T-helper 1 cell treated with Interleukin-12 subunit alpha and Interleukin-12 subunit beta and Interleukin-4 antibody, amounts not matched to agents 30 μg/mL and 1 μg/mL, for 36 hours (primary cell): ENCODE results near the gene AMOTL1.

Source experiments
- H3K27ac Mint-ChIP-seq: one replicate; pipeline ENCODE4 v1.8.0; 2021; ENCODE audit warnings: mild to moderate bottlenecking, mixed read lengths
- H3K27me3 Mint-ChIP-seq: one replicate; pipeline ENCODE4 v1.8.0; 2021; ENCODE audit warnings: low read depth, mixed read lengths
- H3K36me3 Mint-ChIP-seq: one replicate; pipeline ENCODE4 v1.8.0; 2021; ENCODE audit warnings: low read depth, mixed read lengths
- H3K4me1 Mint-ChIP-seq: one replicate; pipeline ENCODE4 v1.8.0; 2021; ENCODE audit warnings: low read depth, mixed read lengths
- H3K4me3 Mint-ChIP-seq: one replicate; pipeline ENCODE4 v1.8.0; 2021; ENCODE audit warnings: mild to moderate bottlenecking, moderate library complexity, mixed read lengths
- H3K9me3 Mint-ChIP-seq: one replicate; pipeline ENCODE4 v1.8.0; 2021; ENCODE audit warnings: mixed read lengths

Gene AMOTL1

DNA sequence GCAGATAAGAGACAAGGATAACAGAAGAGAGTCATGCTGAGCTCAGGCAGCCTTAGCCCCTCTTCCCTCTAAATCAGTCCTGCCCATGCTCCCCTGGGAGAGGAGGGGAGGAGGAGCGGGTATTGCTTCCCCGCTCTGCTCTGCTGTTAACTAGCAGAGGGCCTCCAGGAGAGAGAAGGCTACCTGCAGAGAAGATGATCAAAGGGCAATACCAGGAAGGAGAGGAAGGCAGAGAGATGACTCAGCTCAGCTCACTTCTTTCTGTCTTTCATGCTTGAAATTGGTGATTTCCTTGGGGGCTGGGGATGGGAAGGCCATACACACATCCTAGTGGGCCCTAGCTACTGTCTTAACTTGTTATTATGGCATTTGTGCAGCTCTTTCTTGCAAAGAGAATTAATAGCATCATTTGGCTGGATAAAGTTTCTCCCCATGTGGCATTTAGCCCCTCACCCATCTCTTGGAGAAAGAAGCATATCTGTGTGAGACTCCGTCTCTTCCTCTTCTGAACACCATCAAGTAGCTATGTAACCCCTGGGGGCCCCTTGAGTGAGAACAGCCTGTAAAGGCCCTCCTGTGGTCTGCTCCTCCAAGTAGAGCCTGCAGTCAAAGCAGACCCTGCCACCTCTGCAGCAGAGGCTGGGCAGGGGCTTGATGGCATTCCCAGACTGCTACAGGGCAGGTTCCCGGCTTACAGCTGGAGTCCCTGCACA is 33.4 kb upstream of the AMOTL1 start:
- H3K4me3 Mint-ChIP-seq, result no peak overlapping the region

DNA sequence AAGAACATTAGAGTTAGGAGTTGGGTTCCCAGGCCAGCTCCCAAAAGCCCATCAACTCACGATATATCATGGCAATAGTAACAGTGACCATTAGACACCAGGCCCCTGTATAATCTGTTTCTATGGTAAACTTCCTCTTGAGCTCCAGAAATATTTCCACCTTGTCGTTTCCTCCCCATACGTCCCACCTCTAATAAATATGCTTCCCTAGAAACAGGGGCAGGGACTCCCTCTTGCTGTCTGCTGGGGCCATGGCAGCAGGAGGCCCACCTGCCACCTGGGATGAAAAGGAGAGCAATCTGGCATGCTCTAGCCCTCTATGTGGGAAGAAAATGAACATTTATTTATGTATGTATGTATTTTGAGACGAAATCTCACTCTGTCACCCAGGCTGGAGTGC is 32.2 kb upstream of the AMOTL1 start:
- H3K4me1 Mint-ChIP-seq, result peaks cover 14% of the 10 kb centered on the region
- no peak overlapping the region for H3K4me3 Mint-ChIP-seq
- no peaks in the 10 kb centered on the region for H3K9me3 Mint-ChIP-seq
- H3K27me3 Mint-ChIP-seq, result peaks cover 3% of the 10 kb centered on the region
- no peaks in the 10 kb centered on the region for H3K36me3 Mint-ChIP-seq
- H3K27ac Mint-ChIP-seq, result no peak overlapping the region

More for the DNA sequence above, 33.4 kb upstream of the AMOTL1 start:
- peaks cover 4% of the 10 kb centered on the region for H3K27me3 Mint-ChIP-seq
- no peak overlapping the region for H3K27ac Mint-ChIP-seq
- H3K9me3 Mint-ChIP-seq, result no peaks in the 10 kb centered on the region
- H3K36me3 Mint-ChIP-seq, result no peaks in the 10 kb centered on the region
- peaks cover 12% of the 10 kb centered on the region for H3K4me1 Mint-ChIP-seq

DNA sequence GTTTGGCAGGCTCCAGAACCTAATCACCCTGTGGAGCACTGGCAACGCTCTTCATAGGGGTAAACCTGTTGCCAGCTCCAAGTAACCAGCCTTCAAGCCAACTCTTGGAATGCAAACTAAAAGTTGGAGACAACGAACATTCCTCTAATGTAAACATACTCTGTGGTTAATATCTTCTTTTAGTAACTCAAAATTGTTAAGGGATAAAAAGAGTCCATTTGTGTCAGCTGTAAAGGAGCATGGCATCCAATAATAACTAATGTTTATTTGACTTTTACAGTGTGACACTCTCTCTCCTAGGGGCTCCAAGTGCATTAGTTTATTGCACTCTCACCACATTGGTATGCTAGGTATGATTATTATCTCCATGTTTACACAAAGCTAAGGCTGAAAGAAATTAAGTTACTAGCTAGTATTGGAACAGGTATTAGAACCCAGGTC is 31.0 kb upstream of the AMOTL1 start:
- peaks cover 25% of the 10 kb centered on the region for H3K4me1 Mint-ChIP-seq
- peaks cover 16% of the 10 kb centered on the region for H3K27me3 Mint-ChIP-seq
- H3K9me3 Mint-ChIP-seq, result no peaks in the 10 kb centered on the region
- no peak overlapping the region for H3K27ac Mint-ChIP-seq
- no peak overlapping the region for H3K4me3 Mint-ChIP-seq
- no peaks in the 10 kb centered on the region for H3K36me3 Mint-ChIP-seq

DNA sequence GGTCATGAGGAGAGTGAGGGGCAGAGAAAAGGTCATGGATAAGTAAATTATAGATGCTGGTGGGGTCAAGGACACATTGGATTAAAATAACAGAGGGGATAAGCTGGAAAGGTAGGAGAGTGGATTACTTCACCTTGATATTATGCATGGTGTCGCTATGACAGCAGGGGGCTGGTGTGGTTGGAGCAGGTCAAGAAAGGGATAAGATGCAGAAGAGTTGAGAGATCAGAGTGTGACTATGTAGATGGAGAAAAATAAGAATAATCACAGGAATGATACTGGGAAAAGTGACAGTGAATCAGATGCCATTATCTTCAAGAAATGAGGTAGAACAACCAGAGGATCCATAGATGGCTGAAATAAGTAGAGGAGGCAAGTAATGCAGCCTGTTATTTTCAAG is 29.4 kb upstream of the AMOTL1 start:
- H3K4me1 Mint-ChIP-seq, result peaks cover 21% of the 10 kb centered on the region
- H3K4me3 Mint-ChIP-seq, result no peak overlapping the region
- no peaks in the 10 kb centered on the region for H3K9me3 Mint-ChIP-seq
- H3K27ac Mint-ChIP-seq, result no peak overlapping the region
- H3K36me3 Mint-ChIP-seq, result no peaks in the 10 kb centered on the region
- peaks cover 29% of the 10 kb centered on the region for H3K27me3 Mint-ChIP-seq

DNA sequence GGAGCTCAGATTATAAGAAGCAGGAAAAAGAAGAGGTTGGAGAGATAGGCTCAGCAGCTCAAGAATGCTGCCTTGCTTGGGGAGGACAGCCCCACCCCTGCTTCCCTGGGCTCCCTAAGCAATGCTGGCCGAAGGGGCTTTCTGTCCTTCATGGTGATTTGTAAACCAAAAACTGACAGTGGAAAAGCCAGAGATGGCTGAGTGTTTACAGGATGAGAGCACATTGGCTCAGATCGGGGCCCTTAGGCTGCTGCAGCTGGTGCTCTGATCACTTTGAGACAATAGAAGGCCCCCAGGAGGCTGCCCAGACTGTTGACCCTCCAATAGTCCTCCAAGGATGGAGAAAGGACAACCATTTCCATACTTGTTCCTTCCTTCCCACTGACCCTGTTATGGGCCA is 28.8 kb upstream of the AMOTL1 start:
- no peak overlapping the region for H3K27ac Mint-ChIP-seq
- no peak overlapping the region for H3K4me3 Mint-ChIP-seq
- H3K27me3 Mint-ChIP-seq, result peaks cover 33% of the 10 kb centered on the region
- H3K4me1 Mint-ChIP-seq, result peaks cover 19% of the 10 kb centered on the region
- no peaks in the 10 kb centered on the region for H3K9me3 Mint-ChIP-seq
- no peaks in the 10 kb centered on the region for H3K36me3 Mint-ChIP-seq

DNA sequence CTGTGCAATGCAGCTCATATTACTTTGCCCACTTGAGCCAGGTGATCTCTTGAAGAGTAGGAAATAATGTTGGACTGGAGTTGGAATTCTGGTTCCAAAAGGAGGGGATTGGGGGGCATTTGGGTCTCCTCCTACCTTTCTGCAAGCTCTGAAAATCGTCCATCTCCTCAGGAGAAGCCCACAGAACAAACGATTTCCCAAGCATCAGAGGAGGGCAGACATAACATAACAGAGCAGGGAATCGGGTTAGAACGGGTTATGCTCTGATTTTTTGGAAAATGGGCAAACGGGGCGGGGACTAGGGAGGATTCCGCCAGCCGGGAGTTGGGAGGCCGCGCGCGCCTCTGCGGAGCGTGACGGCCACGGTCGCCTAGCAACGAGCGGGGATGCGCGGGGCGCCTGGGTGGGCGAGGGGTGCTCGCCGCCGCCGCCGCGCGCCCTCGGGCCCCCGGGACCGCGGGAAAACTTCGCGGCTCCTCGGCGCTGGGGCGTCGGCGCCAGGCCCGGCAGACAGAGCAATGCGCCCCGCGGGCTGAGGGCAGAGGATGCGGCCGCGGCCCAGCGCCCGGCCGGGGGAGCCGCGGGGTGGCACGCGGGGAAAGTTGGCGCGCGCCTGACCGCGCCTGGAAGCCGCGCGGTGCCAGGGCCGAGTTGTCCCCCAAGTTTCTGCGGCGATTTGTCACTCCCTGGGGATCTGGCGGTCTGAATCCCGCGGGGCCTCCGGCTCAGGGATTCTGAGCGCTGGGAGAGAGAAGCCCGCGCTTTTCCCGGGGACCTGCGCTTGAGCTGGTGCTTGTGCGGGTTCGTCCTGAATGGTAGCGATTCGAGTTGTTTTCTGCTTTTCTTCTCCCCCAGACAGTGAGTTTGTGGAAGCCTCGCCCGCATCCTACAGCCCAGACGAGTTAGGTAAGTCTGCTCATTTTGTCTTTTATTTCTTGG is 27.8 kb upstream of the AMOTL1 start:
- peaks cover 34% of the 10 kb centered on the region for H3K27me3 Mint-ChIP-seq
- peaks cover 13% of the 10 kb centered on the region for H3K4me1 Mint-ChIP-seq
- H3K36me3 Mint-ChIP-seq, result no peaks in the 10 kb centered on the region

DNA sequence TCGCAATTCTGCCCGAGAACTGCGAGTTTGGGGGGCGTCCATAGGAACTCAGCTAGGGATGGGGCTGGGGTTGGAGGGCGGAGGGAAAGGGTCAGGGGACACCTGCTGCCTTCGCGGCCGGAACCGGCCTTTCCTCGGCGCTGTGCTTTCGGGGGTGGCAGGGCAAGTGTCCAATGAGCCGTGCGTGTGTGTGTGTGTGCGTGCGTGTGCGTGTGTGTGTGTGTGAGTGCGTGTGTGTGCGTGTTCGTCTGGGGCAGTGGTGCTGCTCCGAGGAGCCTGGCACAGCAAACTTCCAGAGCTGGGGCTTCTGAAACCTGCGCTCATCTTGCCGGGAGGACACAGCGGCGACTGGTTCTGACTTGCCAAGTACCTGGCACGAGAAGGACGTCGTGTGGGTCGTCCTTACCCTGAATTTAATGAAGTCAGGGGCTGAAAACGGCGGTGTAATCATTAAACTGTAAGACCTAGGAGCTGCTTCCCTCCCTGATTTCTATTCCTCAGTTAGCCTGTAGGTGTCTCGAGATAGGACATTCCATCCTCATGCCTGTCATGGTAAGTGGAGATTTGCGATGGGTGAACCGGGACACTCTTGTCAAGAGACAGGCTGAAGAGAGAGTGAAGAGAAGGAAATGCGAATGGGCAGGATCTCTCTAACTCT is 27.0 kb upstream of the AMOTL1 start:
- H3K27ac Mint-ChIP-seq, result no peak overlapping the region
- H3K4me1 Mint-ChIP-seq, result peaks cover 13% of the 10 kb centered on the region
- no peaks in the 10 kb centered on the region for H3K36me3 Mint-ChIP-seq
- H3K27me3 Mint-ChIP-seq, result peaks cover 42% of the 10 kb centered on the region
- H3K4me3 Mint-ChIP-seq, result peak overlapping the region; percentile 74
- no peaks in the 10 kb centered on the region for H3K9me3 Mint-ChIP-seq

More for the DNA sequence above, 27.8 kb upstream of the AMOTL1 start:
- H3K27ac Mint-ChIP-seq, result no peak overlapping the region
- no peaks in the 10 kb centered on the region for H3K9me3 Mint-ChIP-seq
- peak overlapping the region; percentile 74 for H3K4me3 Mint-ChIP-seq

DNA sequence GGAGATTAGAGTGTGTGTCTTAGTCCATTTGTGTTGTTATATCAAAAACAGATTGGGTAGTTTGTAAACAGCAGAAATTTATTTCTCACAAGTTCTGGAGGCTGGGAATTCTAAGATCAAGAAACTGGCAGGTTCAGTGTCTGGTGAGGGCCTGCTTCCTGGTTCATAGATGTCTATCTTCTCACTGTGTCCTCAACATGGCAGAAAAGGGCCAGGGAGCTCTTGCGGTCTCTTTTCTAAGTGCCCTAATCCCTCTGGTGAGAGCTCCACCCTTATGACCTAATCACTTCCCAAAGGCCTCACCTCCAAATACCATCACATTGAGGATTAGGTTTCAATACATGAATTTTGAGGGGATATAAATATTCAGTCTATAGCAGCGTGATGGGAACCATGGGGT is 25.5 kb upstream of the AMOTL1 start:
- no peaks in the 10 kb centered on the region for H3K36me3 Mint-ChIP-seq
- peaks cover 56% of the 10 kb centered on the region for H3K27me3 Mint-ChIP-seq
- no peaks in the 10 kb centered on the region for H3K9me3 Mint-ChIP-seq

DNA sequence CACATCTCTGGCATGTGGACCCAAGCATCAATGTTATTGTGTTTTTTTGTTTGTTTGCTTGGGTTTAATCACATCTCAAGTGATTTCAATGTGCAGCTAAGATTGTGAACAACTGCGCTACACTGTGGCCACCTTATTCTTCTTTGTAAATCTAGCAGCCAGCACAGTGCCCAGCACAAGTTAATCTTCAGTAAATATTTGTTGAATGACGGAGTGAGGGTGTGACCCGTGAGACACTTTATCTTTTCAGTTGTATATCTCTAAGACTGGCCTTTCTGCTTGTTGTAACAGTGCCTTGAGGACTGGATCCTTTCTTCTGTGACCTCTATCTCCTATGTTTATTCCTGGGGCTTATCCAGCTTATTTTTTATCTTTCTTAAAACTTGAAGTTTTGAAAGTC is 21.4 kb upstream of the AMOTL1 start:
- peaks cover 69% of the 10 kb centered on the region for H3K27me3 Mint-ChIP-seq

More for the DNA sequence above, 25.5 kb upstream of the AMOTL1 start:
- peaks cover 13% of the 10 kb centered on the region for H3K4me1 Mint-ChIP-seq
- H3K4me3 Mint-ChIP-seq, result no peak overlapping the region
- H3K27ac Mint-ChIP-seq, result no peak overlapping the region

DNA sequence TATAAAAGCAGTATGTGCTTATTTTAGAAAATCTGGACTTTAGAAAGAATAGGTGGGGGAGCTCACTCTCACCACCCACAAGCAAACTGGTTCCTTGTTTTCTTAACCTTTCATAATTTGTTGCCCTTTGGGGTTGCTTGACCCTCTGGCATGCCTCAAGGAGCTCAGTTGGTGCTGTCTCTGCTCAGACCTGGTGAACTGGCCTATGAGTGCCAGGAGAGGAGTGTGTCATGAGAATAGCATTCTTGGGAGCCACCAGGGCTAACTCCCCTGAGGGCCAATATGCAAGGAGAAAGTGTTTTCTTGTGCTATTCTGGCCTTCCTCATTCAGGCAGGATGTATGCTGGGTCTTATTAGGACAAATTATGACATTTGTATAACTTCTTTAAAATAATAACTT is 21.0 kb upstream of the AMOTL1 start:
- Mint-ChIP-seq H3K4me3 (no peak overlapping the region), H3K27me3 (peaks cover 69% of the 10 kb centered on the region), H3K27ac (no peak overlapping the region), H3K36me3 (no peaks in the 10 kb centered on the region), H3K9me3 (no peaks in the 10 kb centered on the region), H3K4me1 (no peaks in the 10 kb centered on the region)

More for the DNA sequence above, 21.4 kb upstream of the AMOTL1 start:
- H3K9me3 Mint-ChIP-seq, result no peaks in the 10 kb centered on the region
- H3K36me3 Mint-ChIP-seq, result no peaks in the 10 kb centered on the region
- H3K4me3 Mint-ChIP-seq, result no peak overlapping the region
- no peak overlapping the region for H3K27ac Mint-ChIP-seq
- peaks cover 3% of the 10 kb centered on the region for H3K4me1 Mint-ChIP-seq

DNA sequence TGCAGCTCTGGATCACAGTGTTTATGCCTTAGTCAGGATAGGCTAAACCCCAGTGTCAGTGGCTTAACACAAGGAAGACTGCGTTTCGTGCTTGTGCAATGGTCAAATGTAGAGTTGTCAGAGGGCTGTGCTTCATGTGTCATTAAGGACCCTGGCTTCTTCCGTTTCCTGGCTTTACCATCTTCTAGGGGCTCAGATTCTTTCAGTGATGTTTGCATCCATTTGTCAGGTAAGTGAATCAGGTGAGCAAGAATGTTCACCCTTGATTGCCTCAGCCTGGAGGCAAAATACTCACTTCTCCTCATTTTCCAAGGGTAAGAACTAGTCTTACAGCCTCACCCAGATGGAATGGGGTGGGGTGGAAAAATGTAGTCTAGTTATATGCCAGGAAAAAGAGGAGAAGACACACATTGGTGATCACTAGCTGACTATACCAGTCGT is 20.5 kb upstream of the AMOTL1 start:
- Mint-ChIP-seq H3K4me3 (no peak overlapping the region), H3K4me1 (no peaks in the 10 kb centered on the region), H3K27ac (no peak overlapping the region), H3K36me3 (no peaks in the 10 kb centered on the region), H3K9me3 (no peaks in the 10 kb centered on the region), H3K27me3 (peaks cover 69% of the 10 kb centered on the region)

DNA sequence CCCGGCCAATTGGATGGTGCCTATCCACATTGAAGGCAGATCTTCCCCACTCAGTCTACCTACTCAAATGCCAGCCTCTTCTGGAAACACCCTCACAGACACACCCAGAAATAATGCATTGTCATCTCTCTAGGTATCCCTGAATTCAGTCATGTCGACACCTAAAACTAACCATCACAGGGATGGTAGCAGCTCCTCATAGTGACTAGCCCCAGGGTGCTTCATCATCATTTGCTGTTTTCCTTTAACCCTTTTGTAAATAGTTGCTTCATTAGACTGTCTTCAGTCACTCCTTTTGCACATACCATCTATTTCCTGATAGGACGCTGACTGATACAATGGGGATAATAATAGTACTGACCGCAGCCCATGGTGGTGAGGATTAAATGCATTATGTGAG is 18.8 kb upstream of the AMOTL1 start:
- Mint-ChIP-seq H3K4me3 (no peak overlapping the region), H3K27me3 (peaks cover 62% of the 10 kb centered on the region), H3K36me3 (no peaks in the 10 kb centered on the region), H3K9me3 (no peaks in the 10 kb centered on the region), H3K4me1 (no peaks in the 10 kb centered on the region), H3K27ac (no peak overlapping the region)

DNA sequence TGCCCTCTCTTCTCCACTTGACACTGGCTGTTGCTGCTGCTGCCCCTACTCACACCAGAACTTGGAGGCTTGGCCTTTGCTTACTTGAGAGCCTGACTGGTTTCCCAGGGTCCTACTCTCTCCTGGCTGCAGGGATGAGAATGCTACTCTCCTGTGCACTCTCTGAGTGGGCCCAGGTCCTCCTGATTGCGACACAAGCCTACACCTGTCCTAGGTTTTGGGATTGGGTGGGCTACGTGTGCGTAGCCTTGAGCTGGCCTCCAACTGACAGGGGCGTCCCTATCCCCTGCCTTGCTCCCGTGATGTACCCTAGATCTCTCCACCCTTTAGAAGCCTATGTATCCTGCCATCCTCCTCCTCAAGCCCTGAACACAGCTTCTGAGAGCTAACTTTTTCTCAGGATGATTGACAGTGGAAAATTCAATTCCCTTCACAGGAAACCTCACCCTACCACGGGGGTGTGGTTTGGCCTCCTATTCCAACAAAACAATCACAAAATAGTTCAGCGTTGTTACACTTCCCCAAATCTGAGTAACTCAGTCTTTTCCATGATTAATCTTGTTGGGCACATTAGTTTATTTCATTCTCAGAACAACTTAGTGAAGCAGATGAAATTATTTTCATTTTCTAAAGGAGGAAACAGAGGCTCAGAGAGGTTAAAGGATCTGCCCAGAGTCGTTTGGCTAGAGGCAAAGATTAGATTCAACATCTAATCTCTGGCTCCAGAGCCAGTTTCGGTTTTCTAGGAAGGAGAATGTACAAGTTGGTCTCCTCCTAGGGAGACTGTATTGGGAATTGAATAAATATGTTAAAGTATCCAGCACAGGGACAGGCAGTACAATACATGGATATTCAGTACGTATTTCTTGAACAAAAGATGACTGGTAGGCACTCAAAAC is 17.6 kb upstream of the AMOTL1 start:
- H3K27me3 Mint-ChIP-seq, result peaks cover 60% of the 10 kb centered on the region
- H3K4me1 Mint-ChIP-seq, result no peaks in the 10 kb centered on the region
- no peak overlapping the region for H3K27ac Mint-ChIP-seq
- H3K9me3 Mint-ChIP-seq, result no peaks in the 10 kb centered on the region
- no peak overlapping the region for H3K4me3 Mint-ChIP-seq
- H3K36me3 Mint-ChIP-seq, result no peaks in the 10 kb centered on the region

DNA sequence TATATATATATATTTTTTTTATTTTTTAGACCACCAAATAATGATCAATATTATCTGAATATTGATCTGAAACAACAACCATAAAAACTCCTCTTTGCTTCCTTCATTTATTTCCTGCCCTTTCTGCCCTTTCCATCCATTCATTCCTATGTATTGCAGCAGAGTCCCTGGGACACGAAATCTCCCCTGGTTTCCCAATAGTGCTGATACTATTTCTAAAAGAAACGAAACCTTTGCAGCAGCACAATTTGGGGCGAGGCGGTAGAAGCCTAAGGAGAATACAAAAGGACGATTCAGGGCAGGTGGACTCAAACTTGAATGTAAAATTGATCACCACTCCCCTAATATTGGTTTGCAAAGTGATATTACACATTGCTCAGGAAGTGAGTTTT is 16.9 kb upstream of the AMOTL1 start:
- H3K27me3 Mint-ChIP-seq, result peaks cover 53% of the 10 kb centered on the region

More for the DNA sequence above, 16.9 kb upstream of the AMOTL1 start:
- no peaks in the 10 kb centered on the region for H3K9me3 Mint-ChIP-seq
- H3K4me1 Mint-ChIP-seq, result no peaks in the 10 kb centered on the region
- H3K36me3 Mint-ChIP-seq, result no peaks in the 10 kb centered on the region
- H3K27ac Mint-ChIP-seq, result no peak overlapping the region
- no peak overlapping the region for H3K4me3 Mint-ChIP-seq
